ENCODE data around the gene TIGD6.
"Not testable (repeated sequence)": the region's sequence is repeated elsewhere in the genome, so short reads cannot be mapped to it uniquely, and the experiment has no call there.

The TIGD6 gene

DNA sequence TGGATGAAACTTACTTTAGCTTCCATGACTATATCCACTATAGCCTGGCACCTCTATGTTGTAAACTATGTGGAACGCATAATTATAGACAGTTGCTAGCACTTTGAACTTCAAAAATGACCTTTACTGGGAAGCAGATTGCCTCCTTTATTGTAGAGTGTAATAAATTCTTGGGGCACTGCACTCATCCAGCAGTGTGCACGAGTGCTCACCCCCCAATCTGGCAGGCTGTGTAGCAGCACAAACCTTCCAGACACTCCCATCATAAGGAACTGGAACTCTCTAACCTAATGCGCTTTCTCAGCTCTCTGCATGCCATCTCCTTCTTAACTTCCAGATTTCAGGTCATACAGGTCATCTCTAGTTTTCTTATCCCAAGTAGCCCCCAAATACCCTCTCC, 54.3 kb downstream of the TIGD6 start:
- no peak overlapping the region for H3K4me3 ChIP-seq (replicated peaks in 1 of 2; ENCODE audit: low read depth in 2 of 2, low read length in 2 of 2)
- no peak for DNase-seq (ENCODE audit: low read depth in 2 of 2)
- TF ChIP-seq, protein P1, sequence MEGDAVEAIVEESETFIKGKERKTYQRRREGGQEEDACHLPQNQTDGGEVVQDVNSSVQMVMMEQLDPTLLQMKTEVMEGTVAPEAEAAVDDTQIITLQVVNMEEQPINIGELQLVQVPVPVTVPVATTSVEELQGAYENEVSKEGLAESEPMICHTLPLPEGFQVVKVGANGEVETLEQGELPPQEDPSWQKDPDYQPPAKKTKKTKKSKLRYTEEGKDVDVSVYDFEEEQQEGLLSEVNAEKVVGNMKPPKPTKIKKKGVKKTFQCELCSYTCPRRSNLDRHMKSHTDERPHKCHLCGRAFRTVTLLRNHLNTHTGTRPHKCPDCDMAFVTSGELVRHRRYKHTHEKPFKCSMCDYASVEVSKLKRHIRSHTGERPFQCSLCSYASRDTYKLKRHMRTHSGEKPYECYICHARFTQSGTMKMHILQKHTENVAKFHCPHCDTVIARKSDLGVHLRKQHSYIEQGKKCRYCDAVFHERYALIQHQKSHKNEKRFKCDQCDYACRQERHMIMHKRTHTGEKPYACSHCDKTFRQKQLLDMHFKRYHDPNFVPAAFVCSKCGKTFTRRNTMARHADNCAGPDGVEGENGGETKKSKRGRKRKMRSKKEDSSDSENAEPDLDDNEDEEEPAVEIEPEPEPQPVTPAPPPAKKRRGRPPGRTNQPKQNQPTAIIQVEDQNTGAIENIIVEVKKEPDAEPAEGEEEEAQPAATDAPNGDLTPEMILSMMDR (IDR thresholded peaks at IDR 0.05; ENCODE audit: low read depth, low read length) = no peak

DNA sequence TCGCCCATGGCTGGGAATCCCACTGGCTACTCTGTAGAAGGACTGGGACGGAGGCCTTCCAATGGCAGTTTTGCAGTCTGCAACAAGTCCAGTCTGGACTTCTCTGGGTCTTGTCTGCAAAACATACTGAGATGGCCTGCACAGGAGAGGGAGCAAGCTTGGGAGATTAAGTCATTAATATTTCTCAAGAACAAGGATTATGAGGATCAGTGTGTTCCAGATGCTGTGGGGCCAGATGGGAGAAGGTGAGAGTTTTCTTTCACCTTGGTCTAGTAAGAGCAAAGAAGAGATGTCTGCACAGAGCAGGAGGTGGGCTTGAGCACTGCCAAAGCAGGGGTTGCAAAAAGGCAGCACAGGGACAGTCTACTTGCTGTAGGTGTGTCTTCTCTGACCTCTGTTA, 55.8 kb downstream of the TIGD6 start, which contains the start of gene PDE6A:
Gene PDE6A (minus strand): TSS at position 128 of the 400 bp plus-strand sequence. CDS start 120 bp downstream, at position 8.
- no peak for DNase-seq (ENCODE audit: low read depth in 2 of 2)
- TF ChIP-seq, protein P1 (IDR thresholded peaks at IDR 0.05; ENCODE audit: low read depth, low read length) = no peak

DNA sequence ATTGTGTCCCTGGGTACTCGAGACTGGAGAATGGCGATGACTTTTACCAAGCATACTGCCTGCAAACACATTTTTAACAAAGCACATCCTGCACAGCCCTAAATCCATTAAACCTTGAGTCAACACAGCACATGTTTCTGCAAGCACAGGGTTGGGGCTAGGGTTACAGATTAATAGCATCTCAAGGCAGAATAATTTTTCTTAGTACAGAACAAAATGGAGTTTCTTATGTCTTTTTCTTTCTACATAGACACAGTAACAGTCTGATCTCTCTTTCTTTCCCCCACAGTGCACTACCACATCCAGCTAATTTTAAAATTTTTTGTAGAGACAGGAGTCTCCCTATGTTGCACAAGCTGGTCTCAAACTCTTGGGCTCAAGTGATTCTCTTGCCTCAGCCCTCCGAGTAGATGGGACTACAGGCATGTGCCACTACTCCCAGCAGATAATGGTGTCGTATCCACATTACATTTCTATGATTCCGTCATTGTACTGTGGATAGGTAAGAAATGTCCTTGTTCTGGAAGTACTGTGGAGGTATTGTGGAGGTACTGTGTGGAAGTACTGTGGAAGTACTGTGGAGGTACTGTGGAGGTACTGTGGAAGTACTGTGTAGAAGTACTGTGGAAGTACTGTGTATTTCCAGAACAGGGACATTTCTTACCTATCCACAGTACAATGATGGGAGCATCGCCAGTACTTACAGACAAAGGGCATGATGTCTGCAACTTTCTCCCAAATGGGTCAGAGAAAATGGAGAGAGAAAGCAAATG, 57.1 kb downstream of the TIGD6 start:
- not testable (repeated sequence) for DNase-seq (ENCODE audit: low read depth in 2 of 2); H3K4me3 ChIP-seq (replicated peaks in 1 of 2; ENCODE audit: low read depth in 2 of 2, low read length in 2 of 2)

More for the DNA sequence above, 55.8 kb downstream of the TIGD6 start, which contains the start of gene PDE6A:
- H3K4me3 ChIP-seq (replicated peaks in 1 of 2; ENCODE audit: low read depth in 2 of 2, low read length in 2 of 2) = no peak within 1 kb of the TSS
